HAP-1 (cell line): ENCODE results near the gene MOB4.

Experiments
- DNase-seq, 2 experiments: peaks; one replicate each; pipeline ENCODE4 v3.0.0-alpha.2; 2016 to 2020; ENCODE audit warnings: low spot score in 2 of 2
- H3K27me3 ChIP-seq: fragments of 250-450 bp; sonication (Bioruptor Pico); 2 replicates; pipeline ENCODE4 v1.5.1; 2020; ENCODE audit warnings: low read depth, mild to moderate bottlenecking, moderate library complexity
- H3K36me3 ChIP-seq: fragments of 250-450 bp; sonication (Bioruptor Pico); replicated peaks from 2 replicates; pipeline ENCODE4 v1.5.1; 2020; ENCODE audit warnings: mild to moderate bottlenecking
- H3K4me1 ChIP-seq: fragments of 250-450 bp; sonication (Bioruptor Pico); 2 replicates; pipeline ENCODE4 v1.5.1; 2020; ENCODE audit warnings: mild to moderate bottlenecking
- H3K4me3 ChIP-seq: fragments of 250-450 bp; sonication (Bioruptor Pico); 2 replicates; pipeline ENCODE4 v1.5.1; 2020; ENCODE audit warnings: mild to moderate bottlenecking, moderate library complexity
- H3K9me3 ChIP-seq: fragments of 250-450 bp; sonication (Bioruptor Pico); 2 replicates; pipeline ENCODE4 v1.5.1; 2020; ENCODE audit warnings: mild to moderate bottlenecking, moderate library complexity
- in situ Hi-C: fragments of 300-500 bp; cut with MboI; formaldehyde crosslinking; loops from 3 replicates; pipeline ENCODE4 v1.14.3; 2020; ENCODE audit warnings: low sequenced_read_pairs, inconsistent platforms, mixed read lengths

MOB4 gene

DNA sequence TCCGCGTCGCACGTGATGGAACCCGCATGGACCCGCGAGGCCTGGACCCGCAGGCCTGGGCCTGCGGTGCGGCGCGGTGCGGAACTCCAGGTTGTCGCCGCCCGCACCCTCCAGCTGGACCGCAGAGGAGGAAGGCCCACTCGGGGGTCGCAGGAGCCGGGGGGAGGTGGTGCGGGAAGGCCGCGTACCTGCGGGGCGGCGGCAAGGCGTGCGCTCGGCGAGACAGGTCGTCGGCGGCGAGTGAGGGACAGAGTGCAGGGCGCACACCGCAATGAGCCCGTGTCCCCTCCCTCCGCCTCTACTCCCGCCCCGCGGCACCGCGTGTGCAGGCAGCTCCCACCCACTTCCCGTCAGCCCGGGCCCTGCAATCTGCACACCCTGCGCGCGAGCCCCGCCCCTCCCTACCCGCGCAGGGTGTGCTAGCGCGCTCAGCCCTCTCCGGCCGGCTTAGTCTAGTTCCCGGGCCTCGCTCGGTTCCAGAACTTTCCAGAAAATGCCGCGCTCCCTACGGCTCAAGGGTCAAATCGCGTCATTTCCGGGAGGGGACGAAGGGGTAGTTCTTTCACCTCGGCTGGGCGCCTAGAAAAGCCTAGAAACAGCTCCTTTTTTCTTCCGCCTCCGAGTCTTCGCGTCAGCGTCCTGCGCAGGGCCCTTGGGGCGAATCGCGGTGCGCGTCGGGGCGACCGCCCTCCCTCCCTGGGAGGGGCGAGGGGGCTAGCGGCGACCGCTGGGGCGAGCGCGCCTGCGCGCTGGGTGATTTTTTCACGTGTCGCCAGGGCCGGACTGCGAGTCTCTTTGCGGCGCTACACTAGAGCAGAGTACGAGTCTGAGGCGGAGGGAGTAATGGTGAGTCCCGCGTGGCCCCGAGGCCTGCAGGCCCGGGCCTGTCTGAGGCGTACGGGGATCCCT lies 16.0 kb upstream of the MOB4 start, which contains the start of the genes HSPD1 and HSPE1:
TSS of gene HSPD1 (minus strand) at position 247 of the 909 bp plus-strand sequence. CDS start 992 bp downstream, outside the sequence.
TSS of gene HSPE1 (plus strand) at position 786 of the 909 bp plus-strand sequence. CDS start at position 844, 58 bp downstream.
- no peaks in the 10 kb centered on the region for H3K9me3 ChIP-seq
- H3K4me3 ChIP-seq: peak within 1 kb of the TSS; percentile 85
- peaks cover 26% of the 10 kb centered on the region for H3K4me1 ChIP-seq
- no peaks in the 10 kb centered on the region for H3K27me3 ChIP-seq
- in situ Hi-C loops: no loop called here
- H3K36me3 ChIP-seq: peaks cover 88% of the 10 kb centered on the region
- peak; percentile 98 to 99 for DNase-seq

DNA sequence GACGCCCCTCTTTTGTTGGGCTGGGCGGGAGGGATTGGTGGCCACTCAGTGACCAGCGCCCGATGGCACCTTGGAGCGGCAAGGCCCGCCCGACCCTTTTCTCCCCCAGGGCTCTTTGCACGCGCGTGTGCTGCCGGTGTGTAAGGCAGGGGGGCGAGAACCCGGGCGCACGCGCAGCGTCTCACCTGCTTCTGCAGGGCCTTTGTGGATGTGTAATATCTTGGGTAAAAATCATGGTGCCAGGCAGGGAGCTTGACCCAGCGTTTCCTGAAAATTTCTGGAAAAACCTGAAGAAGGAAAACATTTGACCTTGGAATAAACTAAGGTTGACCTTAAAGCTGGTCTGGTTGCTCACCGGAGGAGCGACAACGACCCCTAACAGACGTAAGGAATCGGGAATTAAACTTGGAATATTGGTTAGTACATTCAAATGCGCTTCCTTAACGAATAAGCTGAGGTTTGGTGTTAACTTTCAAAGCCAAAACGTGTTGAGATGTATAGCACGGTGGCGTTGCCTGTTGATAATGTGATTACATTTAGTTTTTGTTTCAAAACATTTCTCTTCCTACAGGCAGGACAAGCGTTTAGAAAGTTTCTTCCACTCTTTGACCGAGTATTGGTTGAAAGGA lies 15.2 kb upstream of the MOB4 start:
- no peaks in the 10 kb centered on the region for H3K27me3 ChIP-seq
- no peak for DNase-seq
- H3K4me1 ChIP-seq: peaks cover 26% of the 10 kb centered on the region
- H3K36me3 ChIP-seq: peaks cover 84% of the 10 kb centered on the region
- H3K9me3 ChIP-seq: no peaks in the 10 kb centered on the region
- peak overlapping the region; percentile 85 for H3K4me3 ChIP-seq
- in situ Hi-C loops: no loop called here

DNA sequence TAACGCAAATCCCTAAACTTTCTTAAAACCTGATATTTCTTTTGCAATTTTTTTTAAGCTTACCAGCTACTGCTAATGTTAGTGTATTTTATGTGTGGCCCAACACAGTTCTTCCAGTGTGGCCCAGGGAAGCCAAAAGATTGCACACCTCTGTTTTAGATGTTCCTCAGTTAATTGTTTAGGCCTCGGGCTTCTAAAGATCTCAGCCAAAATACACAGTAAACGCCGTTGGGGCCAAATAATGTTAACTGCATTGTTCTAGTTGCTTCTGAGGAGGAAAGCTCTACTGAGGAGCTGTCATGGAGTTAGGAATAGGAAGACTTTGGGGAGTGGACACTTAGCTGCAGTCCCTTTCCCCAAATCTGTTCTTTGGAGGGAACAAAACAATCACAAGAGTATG lies 13.7 kb upstream of the MOB4 start:
- DNase-seq: no peak
- Histone ChIP-seq H3K4me3 (peak overlapping the region; percentile 85), H3K4me1 (peaks cover 11% of the 10 kb centered on the region), H3K9me3 (no peaks in the 10 kb centered on the region), H3K27me3 (no peaks in the 10 kb centered on the region), H3K36me3 (peaks cover 72% of the 10 kb centered on the region)
- in situ Hi-C loops: no loop called here

DNA sequence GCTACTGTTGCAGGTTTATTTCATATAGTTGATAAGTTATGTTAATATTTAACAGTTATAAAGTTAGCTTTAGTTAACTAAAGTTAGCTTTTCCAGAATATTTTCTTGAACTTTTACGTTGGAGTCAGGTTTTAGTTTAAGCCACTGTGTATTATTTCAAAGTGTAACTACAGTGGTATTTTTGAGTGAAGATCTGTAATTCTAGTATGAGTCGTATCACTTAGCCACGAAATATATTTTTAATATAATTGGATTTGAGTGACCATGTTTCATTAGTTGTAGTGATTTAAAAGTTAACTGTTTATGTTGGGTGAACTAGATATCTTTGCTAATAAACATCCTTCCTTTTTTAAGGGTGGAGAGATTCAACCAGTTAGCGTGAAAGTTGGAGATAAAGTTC lies 13.2 kb upstream of the MOB4 start:
- in situ Hi-C loops: no loop called here
- peak overlapping the region; percentile 85 for H3K4me3 ChIP-seq
- H3K9me3 ChIP-seq: no peaks in the 10 kb centered on the region
- DNase-seq: no peak
- H3K4me1 ChIP-seq: peaks cover 7% of the 10 kb centered on the region
- H3K36me3 ChIP-seq: peaks cover 68% of the 10 kb centered on the region
- H3K27me3 ChIP-seq: no peaks in the 10 kb centered on the region

DNA sequence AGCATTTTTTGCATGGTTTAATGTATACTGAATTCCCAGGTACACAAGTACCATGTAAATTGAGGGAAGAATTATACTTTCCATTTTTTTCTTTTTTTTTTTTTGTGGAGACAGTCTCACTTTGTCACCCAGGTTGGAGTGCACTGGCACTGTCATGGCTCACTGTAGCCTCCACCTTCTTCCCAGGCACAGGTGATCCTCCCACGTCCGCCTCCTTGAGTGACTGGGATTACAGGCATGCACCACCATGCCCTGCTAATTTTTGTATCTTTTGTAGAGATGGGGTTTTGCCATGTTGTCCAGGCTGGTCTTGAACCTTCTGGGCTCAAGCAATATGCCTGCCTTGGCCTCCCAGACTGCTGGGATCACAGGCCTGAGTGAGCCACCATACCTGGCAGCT lies 11.9 kb upstream of the MOB4 start:
- H3K36me3 ChIP-seq: peaks cover 54% of the 10 kb centered on the region
- in situ Hi-C loops: no loop called here
- DNase-seq: no peak
- no peaks in the 10 kb centered on the region for H3K27me3 ChIP-seq
- no peak overlapping the region for H3K4me3 ChIP-seq
- peaks cover 7% of the 10 kb centered on the region; the same call in 1 of the 2 replicates for H3K4me1 ChIP-seq
- H3K9me3 ChIP-seq: no peaks in the 10 kb centered on the region

DNA sequence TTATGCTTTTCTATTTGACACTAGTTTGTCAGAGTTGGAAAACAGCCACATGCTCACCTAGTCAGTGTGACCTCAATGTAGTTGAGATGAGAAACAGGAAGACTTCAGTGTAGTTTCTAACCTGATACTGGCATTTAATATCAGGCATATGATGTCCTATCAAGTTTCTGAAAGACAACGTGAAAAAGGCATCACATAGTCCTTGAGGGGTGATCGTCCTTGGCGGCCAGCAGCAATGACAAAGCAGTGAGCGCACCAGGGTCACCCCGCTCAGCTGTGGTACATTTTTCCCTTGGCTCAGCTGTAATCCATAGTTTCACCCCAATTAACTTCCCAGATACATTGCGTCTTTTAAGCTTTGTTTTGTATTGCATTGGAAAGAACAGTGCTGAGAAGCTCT lies 11.4 kb upstream of the MOB4 start:
- Histone ChIP-seq H3K36me3 (peaks cover 49% of the 10 kb centered on the region), H3K9me3 (no peaks in the 10 kb centered on the region), H3K4me1 (peaks cover 7% of the 10 kb centered on the region; the same call in 1 of the 2 replicates), H3K27me3 (no peaks in the 10 kb centered on the region), H3K4me3 (no peak overlapping the region)
- in situ Hi-C loops: no loop called here
- no peak for DNase-seq

DNA sequence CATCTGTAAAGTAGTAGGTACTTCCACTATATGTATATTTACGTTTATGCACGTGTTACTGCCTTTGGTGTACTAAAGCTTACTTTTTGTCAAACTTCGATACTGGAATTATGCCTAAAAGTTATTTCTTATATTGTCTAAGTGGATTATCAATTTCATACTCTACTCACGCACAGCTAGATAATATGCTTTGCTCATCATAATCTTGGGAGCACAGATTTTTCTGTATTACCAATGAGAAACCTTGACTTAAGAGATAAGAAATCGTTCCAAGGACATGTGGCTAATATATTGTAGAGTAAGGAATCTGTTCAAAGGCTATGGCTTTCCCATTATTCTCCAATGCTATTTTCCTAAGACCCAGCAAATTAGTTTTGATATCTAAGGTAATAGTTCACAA lies 9.2 kb upstream of the MOB4 start:
- Histone ChIP-seq H3K4me3 (no peak overlapping the region), H3K36me3 (peaks cover 40% of the 10 kb centered on the region)
- no peak for DNase-seq

DNA sequence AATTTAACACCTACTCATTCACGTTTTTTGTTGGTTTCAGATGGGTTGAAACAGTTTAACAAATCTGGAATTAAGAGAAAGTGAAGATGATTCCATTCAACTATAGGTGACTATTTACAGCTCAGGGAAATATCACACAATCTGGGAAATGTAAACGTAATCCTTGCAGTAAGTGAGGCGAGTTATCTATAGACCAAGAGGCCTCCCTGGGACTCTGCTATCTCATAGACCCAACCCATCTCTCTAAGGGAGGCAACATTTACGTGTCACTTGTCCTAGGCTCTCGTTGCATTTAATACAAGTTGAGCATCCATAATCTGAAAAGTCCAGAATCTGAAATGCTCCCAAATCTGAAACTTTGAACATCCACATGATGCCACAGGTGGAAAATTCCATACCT lies 2.0 kb upstream of the MOB4 start:
- Histone ChIP-seq H3K36me3 (no peaks in the 10 kb centered on the region), H3K27me3 (no peaks in the 10 kb centered on the region), H3K4me3 (no peak overlapping the region), H3K4me1 (peaks cover 17% of the 10 kb centered on the region), H3K9me3 (no peaks in the 10 kb centered on the region)
- in situ Hi-C loops: loop anchor here (10.0 kb wide), 1 partner anchor 191 kb away; the partner anchor contains the start of gene MARS2
- no peak for DNase-seq

More for the DNA sequence above, 9.2 kb upstream of the MOB4 start:
- Histone ChIP-seq H3K9me3 (no peaks in the 10 kb centered on the region), H3K27me3 (no peaks in the 10 kb centered on the region), H3K4me1 (peaks cover 7% of the 10 kb centered on the region; the same call in 1 of the 2 replicates)
- in situ Hi-C loops: no loop called here

DNA sequence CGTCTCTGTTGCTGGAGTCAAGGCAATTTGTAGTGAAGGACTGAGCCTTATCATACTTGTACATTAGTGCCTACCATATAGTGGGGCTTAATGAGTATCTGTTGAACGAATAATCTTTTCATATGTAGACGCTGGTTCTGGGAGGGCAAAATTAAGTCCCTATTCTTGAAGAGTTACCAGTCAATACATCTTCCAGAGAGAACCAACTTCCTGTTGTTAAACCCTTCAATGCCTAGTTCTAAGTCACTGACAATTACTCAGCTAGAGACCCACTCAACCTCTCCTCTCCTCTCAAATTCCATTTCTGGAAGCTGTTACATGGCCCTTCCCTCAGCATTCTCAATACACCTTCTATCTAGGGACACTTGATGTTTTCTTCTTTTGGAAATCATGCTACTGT lies 1.1 kb upstream of the MOB4 start:
- no peaks in the 10 kb centered on the region for H3K36me3 ChIP-seq
- H3K4me3 ChIP-seq: no peak overlapping the region
- in situ Hi-C loops: loop anchor here (10.0 kb wide), 1 partner anchor 190 kb away; the partner anchor contains the start of gene MARS2
- no peaks in the 10 kb centered on the region for H3K27me3 ChIP-seq
- no peaks in the 10 kb centered on the region for H3K9me3 ChIP-seq
- DNase-seq: peak in 1 of 2 experiments; percentile 50
- H3K4me1 ChIP-seq: peaks cover 19% of the 10 kb centered on the region

DNA sequence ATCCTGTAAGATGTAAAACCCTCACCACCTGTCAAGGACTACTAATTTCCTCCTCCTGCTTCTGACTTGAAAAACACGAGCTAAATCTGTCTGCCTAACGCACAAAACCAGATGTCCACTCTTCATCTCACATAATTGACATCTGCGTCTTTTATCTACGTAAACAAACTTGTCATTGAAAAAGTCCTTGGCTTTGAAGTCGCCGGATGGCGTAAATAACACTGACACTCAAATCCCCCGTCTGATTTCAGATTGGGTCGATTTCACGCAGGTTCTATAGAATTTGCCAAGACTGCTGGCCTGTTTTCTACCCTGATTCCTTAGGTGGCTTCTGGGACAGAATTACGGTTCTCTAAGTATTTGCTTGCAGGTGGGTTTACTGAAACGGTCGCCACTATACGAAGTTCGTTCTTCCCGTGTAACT lies 539 bp upstream of the MOB4 start:
- Histone ChIP-seq H3K4me1 (peaks cover 19% of the 10 kb centered on the region), H3K36me3 (no peaks in the 10 kb centered on the region; the same call in 1 of the 2 replicates), H3K9me3 (no peaks in the 10 kb centered on the region), H3K4me3 (peak overlapping the region; percentile 83), H3K27me3 (no peaks in the 10 kb centered on the region)
- no peak for DNase-seq
- in situ Hi-C loops: loop anchor here (10.0 kb wide), 1 partner anchor 189 kb away; the partner anchor contains the start of gene MARS2

DNA sequence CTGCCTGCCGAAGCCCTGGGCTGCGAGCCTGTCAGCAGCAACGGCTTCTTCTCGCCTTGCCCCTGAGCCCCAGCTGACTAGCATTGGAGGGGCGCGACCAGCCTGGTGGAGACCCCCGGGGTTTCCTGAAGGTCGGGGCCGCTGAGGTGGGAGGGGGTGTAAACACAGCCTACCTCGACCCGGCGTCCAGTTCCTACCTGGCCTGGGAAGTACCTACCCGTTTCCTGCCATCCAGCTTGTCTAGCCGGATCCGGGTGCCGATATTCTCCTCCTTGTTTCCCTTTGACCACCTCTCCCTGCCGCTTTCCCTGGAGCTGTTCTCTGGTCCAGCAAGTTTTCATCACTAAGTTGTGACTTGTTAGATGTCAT lies 511 bp downstream of the MOB4 start:
- Histone ChIP-seq H3K27me3 (no peaks in the 10 kb centered on the region), H3K36me3 (no peaks in the 10 kb centered on the region; the same call in 1 of the 2 replicates), H3K9me3 (no peaks in the 10 kb centered on the region), H3K4me1 (peaks cover 19% of the 10 kb centered on the region), H3K4me3 (peak overlapping the region; percentile 83)
- in situ Hi-C loops: loop anchor here (10.0 kb wide), 1 partner anchor 188 kb away; the partner anchor contains the start of gene MARS2
- DNase-seq: peak in 1 of 2 experiments; percentile 51

DNA sequence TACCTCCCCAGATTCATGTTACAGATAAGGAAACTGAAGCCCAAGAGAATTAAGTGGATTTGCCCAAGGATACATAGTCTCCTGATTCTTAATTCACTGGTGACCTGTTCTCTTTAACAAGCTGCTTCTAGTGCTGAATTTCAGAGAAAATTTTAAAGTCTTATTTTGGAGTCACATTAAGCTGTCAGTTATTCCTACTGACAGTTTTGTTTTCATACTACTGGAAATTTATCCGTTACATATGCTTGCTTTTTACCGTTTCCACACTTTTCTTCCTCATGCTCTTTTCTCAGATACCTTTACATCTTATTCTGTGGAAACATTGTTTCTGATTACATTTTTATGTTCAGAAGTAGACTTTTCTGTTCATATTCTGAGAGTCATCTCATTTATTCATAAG lies 1.3 kb downstream of the MOB4 start:
- Histone ChIP-seq H3K36me3 (peaks cover 4% of the 10 kb centered on the region; the same call in 1 of the 2 replicates), H3K27me3 (no peaks in the 10 kb centered on the region), H3K4me3 (peak overlapping the region; percentile 83), H3K9me3 (no peaks in the 10 kb centered on the region), H3K4me1 (peaks cover 25% of the 10 kb centered on the region)
- in situ Hi-C loops: loop anchor here (10.0 kb wide), 1 partner anchor 188 kb away; the partner anchor contains the start of gene MARS2
- no peak for DNase-seq

DNA sequence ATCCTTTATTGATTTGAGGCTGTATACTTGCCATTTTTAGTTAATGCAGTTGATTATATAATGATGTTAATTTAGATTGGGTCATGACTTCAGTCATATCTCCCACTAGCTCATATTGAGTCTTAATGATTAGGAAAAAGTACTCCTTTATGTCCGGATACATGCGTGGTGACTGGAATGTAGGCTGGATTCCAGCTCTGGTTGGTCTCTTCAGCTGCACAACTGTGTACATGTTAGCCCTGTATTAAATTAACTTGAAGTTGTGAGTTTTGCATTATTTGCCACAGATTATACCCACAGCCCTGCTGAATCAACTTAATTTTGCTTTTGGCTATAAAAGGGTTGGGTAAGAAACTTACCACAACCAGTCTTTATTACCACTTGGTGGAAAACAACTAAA lies 22.5 kb downstream of the MOB4 start:
- H3K36me3 ChIP-seq: peaks cover 37% of the 10 kb centered on the region

More for the DNA sequence above, 22.5 kb downstream of the MOB4 start:
- H3K4me1 ChIP-seq: no peaks in the 10 kb centered on the region; the same call in none of the 2 replicates
- H3K4me3 ChIP-seq: no peak overlapping the region
- H3K27me3 ChIP-seq: no peaks in the 10 kb centered on the region
- DNase-seq: no peak
- H3K9me3 ChIP-seq: no peaks in the 10 kb centered on the region
- in situ Hi-C loops: no loop called here
